Chondrocyte (in vitro differentiated cells): Measurements from ENCODE around the gene TBRG4. TPM values are rescaled to one million over a fixed set of nuclear protein-coding genes. Genes with fewer than 3 reads are reported as not detected.

Experiments used
- DNase-seq: peaks from one replicate; pipeline ENCODE4 v3.0.0; 2021; ENCODE audit warnings: mixed read lengths, low spot score
- H3K27ac Mint-ChIP-seq: one replicate; pipeline ENCODE4 v1.8.0; 2021; ENCODE audit warnings: mild to moderate bottlenecking, moderate library complexity, mixed read lengths; ENCODE audit not compliant: unreplicated experiment
- H3K27me3 Mint-ChIP-seq: 2 replicates; pipeline ENCODE4 v1.8.0; 2021; ENCODE audit warnings: low read depth, mixed read lengths
- H3K36me3 Mint-ChIP-seq: 2 replicates; pipeline ENCODE4 v1.8.0; 2021; ENCODE audit warnings: low read depth, mixed read lengths
- H3K4me1 Mint-ChIP-seq: 2 replicates; pipeline ENCODE4 v1.8.0; 2021; ENCODE audit warnings: low read depth, mild to moderate bottlenecking, mixed read lengths
- H3K4me3 Mint-ChIP-seq: one replicate; pipeline ENCODE4 v1.8.0; 2021; ENCODE audit warnings: mild to moderate bottlenecking, moderate library complexity, mixed read lengths; ENCODE audit not compliant: unreplicated experiment
- H3K9me3 Mint-ChIP-seq: 2 replicates; pipeline ENCODE4 v1.8.0; 2021; ENCODE audit warnings: low read depth, mixed read lengths
- total RNA-seq: library from RNA; stranded (reverse); gene quantifications from 3 replicates; pipeline ENCODE4 v1.2.1, GENCODE V29; 2021
- TF ChIP-seq, protein P1 (sequence below): fragments of 200-600 bp; sonication (generic); IDR thresholded peaks from 2 replicates; pipeline ENCODE4 v1.5.0; 2021; ENCODE audit warnings: antibody characterized with exemption, mild to moderate bottlenecking, moderate library complexity

TBRG4 gene
- total RNA-seq, 1 donor from 2014 or later: 39.5 TPM

DNA sequence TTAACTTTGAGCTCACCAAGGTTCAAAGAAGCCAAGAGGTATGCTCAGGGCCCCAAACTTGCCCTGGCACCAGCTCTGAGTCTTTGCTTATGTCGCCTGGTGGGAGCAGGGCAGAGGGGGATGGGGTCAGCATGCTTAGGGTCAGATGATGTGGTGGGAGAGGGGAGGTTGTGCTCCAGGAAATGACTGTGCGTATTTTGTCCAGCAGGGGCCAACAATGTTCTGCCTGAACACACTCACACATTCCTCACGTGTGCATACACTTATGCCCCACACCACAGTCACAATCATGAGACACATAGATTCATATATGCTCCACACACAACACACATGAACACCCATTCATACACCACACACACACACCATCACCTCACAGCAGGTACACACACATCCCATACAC, 41.7 kb upstream of the TBRG4 start:
- H3K4me3 Mint-ChIP-seq: no peak overlapping the region
- H3K36me3 Mint-ChIP-seq: peaks cover 4% of the 10 kb centered on the region
- H3K4me1 Mint-ChIP-seq: peaks cover 7% of the 10 kb centered on the region
- H3K27me3 Mint-ChIP-seq: peaks cover 21% of the 10 kb centered on the region
- no peaks in the 10 kb centered on the region for H3K9me3 Mint-ChIP-seq
- TF ChIP-seq, protein P1, sequence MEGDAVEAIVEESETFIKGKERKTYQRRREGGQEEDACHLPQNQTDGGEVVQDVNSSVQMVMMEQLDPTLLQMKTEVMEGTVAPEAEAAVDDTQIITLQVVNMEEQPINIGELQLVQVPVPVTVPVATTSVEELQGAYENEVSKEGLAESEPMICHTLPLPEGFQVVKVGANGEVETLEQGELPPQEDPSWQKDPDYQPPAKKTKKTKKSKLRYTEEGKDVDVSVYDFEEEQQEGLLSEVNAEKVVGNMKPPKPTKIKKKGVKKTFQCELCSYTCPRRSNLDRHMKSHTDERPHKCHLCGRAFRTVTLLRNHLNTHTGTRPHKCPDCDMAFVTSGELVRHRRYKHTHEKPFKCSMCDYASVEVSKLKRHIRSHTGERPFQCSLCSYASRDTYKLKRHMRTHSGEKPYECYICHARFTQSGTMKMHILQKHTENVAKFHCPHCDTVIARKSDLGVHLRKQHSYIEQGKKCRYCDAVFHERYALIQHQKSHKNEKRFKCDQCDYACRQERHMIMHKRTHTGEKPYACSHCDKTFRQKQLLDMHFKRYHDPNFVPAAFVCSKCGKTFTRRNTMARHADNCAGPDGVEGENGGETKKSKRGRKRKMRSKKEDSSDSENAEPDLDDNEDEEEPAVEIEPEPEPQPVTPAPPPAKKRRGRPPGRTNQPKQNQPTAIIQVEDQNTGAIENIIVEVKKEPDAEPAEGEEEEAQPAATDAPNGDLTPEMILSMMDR: no peak
- peak; percentile 26 for DNase-seq
- H3K27ac Mint-ChIP-seq: no peak overlapping the region

DNA sequence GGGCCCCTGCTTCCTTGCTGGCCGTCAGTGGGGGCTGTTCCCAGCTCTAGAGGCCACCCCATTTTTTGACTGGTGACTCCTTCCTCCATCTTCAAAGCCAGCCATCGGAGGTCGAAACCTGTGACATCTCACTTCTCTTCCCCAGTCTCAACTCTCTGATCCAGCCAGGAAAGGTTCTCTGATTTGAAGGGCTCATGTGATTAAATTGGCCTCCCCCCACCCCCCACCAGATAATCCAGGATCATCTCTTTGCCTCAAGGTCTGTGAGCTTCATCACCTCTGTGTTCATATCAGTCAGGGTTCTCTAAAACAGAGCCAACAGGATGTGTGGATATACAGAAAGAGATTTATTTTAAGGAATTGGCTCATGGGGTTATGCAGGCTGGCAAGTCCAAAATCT, 40.5 kb upstream of the TBRG4 start:
- no peaks in the 10 kb centered on the region for H3K9me3 Mint-ChIP-seq
- peak; percentile 11 for DNase-seq
- TF ChIP-seq, protein P1: no peak
- peaks cover 4% of the 10 kb centered on the region for H3K4me1 Mint-ChIP-seq
- H3K36me3 Mint-ChIP-seq: peaks cover 2% of the 10 kb centered on the region
- peaks cover 19% of the 10 kb centered on the region for H3K27me3 Mint-ChIP-seq
- no peak overlapping the region for H3K27ac Mint-ChIP-seq
- no peak overlapping the region for H3K4me3 Mint-ChIP-seq

DNA sequence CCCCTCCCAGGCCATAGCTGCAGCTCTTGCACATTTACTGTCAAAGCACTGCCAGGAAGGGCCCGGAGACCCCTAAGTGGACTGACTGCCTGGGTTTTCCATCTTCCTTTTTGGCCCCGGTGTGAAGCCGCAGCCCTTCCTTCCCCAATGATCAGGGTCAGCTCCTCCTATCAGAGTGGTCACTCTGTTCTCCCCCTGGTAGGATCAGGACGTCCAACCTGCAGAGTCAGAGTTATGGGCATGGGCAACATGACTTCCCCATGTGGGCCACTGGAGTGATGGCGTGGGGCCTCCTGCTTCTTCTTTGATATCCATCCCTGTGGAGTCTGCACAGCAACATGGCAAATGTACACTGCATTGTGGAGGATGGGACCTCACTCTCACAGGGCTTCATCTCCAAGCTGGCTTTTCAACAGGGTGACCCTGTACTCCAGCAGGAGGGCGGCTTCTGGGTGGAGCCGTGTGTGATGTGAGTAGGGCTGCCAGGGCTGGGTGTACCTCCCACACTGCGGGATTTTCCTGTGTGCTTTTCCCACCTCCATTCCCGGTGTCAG, 39.7 kb upstream of the TBRG4 start:
- Mint-ChIP-seq H3K27me3 (peaks cover 15% of the 10 kb centered on the region), H3K4me3 (no peak overlapping the region), H3K4me1 (peaks cover 4% of the 10 kb centered on the region), H3K27ac (no peak overlapping the region), H3K9me3 (no peaks in the 10 kb centered on the region), H3K36me3 (no peaks in the 10 kb centered on the region)
- TF ChIP-seq, protein P1: no peak
- DNase-seq: peak; percentile 67

DNA sequence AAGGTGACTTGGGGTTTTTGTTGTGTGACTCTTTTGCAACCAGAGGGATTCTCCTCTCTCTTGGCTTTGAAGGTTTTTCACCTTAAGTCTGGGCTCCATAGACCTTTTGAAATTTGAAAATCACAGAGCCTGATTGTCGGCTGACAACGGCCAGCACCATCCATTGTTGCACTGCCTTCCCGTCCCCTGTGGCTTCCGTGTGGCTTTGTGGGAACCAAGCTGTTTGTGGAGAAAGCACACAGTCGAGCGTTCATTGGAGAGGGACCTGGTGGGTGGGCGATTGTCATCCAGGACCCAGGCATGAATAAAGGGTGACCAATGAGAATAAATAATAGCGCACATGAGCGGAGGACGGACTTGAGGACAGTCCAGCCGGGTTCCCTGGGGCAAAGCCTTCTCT, 38.7 kb upstream of the TBRG4 start:
- Mint-ChIP-seq H3K27me3 (peaks cover 15% of the 10 kb centered on the region), H3K36me3 (no peaks in the 10 kb centered on the region), H3K9me3 (no peaks in the 10 kb centered on the region), H3K4me1 (peaks cover 4% of the 10 kb centered on the region), H3K4me3 (no peak overlapping the region), H3K27ac (no peak overlapping the region)
- TF ChIP-seq, protein P1: no peak
- peak; percentile 43 for DNase-seq

DNA sequence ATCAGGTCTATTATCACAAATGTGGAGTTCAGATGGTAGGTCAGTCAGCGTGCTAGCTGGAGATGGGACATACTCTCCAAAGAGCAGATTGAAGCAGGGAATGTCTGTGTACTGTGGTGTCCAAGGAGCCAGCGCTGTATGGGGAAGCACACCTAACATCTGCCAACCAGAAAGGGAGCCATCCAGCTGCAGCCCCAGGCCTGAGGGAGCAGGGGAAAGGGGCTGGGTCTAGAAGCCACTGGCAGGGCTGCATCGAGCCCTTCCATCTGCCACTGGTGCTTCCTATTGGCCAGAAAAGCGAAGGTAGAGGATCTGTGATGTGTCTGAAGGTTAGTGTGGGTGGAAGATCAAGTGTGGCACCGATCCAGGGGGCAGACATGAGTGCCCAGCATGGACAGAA, 38.1 kb upstream of the TBRG4 start:
- Mint-ChIP-seq H3K36me3 (no peaks in the 10 kb centered on the region), H3K27ac (no peak overlapping the region), H3K4me1 (peaks cover 2% of the 10 kb centered on the region), H3K27me3 (peaks cover 21% of the 10 kb centered on the region), H3K9me3 (no peaks in the 10 kb centered on the region), H3K4me3 (no peak overlapping the region)
- peak; percentile 34 for DNase-seq
- TF ChIP-seq, protein P1: no peak
